GM18502 (cell line): ENCODE measurements around the gene LSP1.

Experiments used
- ATAC-seq: cut with Tn5 transposase; IDR thresholded peaks from one replicate; pipeline ENCODE4 v1.9.1; 2021; ENCODE audit warnings: mild to moderate bottlenecking; ENCODE audit not compliant: unreplicated experiment, poor library complexity

The LSP1 gene

DNA sequence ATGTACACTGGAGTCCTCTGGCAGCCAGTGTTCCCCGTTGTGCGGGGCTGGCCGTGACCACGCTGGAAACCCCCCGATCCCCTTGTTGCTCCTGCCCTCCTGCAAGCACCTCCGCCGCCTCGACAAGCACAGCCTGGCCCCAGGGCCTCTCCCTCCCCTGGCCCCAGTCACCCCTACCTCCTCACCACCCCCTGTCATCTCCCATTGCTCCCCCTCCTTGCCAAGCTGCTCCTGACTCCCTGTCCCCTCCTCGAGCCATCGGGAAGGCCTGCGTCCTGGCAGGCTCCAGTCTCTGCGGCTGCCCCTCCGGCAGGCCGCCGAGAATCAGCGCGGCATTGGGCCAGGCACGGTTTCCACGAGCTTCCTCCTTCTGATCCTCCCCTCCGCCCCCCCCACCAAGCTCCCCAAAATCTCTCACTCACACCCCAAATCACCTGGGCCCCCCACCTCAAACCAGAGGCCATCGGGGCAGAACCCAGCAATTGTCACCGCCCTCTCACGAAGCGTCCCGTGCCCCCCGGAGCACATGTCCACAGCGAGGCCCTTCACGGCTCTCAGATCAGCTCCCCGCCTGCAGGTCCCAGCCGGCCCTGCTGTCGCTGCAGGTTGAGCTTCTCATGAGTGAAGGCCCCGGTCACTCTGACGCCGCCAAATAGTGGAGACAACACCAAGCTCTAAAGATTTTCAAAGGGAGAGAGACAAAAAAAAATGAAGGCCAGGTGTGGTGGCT, 5.7 kb upstream of the LSP1 start:
- ATAC-seq, result no peak

GRCh38 chr11:1847926-1848639, 4.8 kb upstream of the LSP1 start:
- no peak for ATAC-seq

DNA sequence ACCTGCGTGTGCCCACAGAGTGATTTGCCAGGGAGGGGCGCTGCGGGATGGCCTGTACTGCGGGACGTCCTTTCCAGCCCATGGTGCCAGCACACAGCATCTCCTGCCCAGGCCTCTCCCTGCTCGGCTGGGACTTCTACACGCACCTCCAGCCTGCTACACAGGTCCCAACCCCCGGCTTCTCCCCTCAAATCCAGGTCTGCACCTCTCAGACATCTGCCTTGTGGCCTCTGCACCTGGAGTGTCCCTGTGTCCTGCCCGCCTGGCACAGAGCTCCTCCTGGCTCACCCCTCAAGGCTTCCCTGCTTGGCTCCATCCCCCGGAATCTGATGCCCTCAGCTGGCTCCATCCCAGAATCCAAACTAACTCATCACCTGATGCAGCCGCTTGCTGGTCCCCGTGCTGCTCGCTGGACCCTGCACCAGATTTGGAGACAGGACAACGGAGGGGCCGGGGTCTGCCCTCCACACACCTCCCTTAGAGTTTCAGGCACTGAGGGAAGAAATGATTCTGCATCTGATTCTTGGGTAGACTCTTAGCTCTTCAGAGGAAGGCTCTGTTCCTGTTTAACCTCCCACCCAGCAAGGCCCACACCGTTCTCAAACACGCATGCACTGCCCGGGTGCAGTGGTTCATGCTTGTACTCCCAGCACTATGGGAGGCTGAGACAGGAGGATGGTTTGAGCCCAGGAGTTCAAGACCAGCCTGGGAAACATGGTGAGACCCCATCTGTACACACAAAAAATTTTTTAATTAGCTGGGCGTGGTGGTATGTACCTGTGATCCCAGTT, 4.0 kb upstream of the LSP1 start:
- no peak for ATAC-seq

- ATAC-seq, result no peak
Observed at GRCh38 chr11:1851468-1852180, 1.3 kb upstream of the LSP1 start.

- ATAC-seq, result peak; percentile 2
Observed at GRCh38 chr11:1852271-1852876, 510 bp upstream of the LSP1 start.

DNA sequence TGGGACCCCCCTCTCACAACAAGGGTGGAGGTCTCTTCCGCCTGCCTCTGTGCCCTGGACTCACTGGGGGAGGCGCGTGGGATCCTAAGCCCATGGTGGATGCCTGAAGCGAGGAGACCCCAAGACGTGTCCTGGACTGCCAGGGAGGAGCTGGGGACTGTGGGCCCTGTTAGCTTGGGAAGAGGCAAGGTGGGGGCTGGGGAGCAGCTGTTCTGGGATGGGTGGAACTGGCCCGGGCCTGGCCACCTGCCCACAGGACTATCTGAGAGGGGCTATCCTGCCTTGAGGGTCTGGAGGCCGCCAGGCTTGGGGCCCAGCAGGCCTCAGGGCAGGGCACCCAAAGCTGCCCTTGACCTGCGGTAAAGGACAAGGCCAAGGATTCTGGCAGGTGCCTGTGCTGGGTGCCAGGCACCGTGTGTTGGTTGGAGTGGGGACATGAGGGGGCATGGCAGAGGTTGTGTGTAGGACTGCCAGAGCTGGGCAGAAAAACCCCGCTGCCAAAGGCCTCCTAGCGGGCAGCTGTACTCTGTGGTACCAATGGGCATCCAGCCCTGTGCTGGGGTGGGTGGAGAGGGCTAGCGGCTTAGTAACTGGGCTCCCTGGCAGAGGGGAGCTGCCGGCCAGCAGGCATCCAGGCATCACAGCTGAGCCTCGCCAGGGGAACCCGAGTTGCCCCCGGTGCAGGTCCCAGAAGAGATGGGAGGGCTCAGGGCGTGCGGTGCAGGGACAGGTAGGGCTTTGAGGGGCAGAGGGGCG, 670 bp downstream of the LSP1 start:
- ATAC-seq, result no peak

- peak; percentile 20 for ATAC-seq
Observed at GRCh38 chr11:1854132-1854948, 1.5 kb downstream of the LSP1 start.

DNA sequence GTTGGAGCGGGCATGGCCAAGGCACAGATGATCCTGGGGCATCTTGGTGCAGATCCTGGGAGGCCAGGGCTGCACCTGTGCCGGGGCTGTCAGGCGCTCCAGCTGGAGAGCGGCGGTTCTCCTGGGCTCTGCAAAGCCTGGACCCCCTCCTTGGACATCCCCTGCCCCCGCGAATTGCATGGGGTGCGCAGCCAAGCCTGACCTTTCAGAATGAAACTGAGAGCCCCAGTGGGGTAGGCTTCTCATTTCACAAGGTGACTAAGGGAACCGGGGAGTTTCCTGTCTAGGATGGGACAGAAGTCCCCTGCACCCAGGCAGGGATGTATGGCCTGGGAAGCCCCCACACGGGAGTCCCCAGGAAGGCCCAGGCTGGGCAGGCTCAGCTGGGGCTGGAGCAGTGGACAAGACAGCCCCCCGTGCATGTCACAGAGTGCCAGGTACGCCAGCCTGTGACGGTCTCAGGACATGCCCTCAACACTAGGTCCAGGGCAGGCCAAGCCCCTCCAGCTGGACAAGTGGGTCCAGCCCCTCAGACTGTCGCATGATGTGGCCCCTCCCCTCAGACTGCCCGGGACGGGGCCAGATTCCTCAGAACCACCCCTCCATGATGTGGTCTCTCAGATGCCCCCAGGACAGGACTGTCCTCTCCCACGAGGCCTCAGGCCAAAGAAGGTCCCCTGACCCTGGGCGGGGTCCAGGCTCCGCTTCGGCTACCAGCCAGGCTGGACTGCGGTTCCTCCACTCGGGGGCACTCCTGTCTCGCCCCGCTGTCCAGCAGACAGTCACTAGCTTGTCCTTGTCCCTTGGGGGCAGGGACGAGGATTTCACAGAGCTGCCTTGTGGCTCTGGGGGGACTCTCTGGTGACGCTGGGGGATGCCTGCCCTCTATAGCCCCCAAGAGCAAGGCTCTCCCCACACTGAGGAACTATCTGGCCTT, 2.3 kb downstream of the LSP1 start:
- peak; percentile 42 for ATAC-seq

DNA sequence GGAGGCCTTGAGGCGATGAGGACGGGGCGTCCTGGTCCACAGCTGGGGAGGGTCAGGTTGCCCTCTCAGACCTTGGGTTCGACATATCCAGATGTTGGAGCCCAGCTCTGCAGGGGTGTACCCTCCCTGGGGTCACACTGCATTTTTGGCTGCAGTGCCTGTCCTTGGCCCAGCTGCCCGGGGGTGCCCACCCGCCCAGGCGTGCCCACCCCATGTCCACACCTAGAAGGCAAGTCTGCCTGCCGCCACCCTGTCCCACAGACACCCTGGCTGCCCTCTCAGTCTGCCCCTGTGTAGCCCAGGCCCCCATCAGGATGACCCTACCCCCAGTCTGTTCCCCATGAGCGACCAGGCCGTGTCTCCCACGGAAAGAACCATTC, 3.0 kb downstream of the LSP1 start:
- no peak for ATAC-seq

GRCh38 chr11:1856306-1857005, 3.6 kb downstream of the LSP1 start:
- ATAC-seq, result no peak

DNA sequence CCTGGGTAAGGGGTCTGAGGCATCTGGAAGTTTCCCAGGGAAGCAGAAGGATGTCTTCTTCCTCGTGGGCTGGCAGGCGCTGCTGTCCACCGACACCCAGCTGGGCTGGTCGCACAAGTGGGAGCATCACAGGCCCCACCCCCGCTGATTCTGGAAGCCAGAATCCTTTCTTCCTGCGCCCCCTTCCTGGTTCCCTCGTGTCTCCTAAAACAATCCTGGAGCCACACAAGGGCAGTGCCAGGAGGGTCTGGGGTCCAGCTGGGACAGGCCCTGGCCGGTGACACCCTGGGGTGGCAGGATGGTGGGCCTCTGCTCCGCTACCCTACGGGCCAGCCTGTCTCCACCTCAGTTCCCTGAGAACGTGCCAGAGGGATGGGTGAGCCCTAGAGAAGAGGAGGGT, 4.2 kb downstream of the LSP1 start:
- ATAC-seq, result no peak

GRCh38 chr11:1858154-1858553, 5.3 kb downstream of the LSP1 start:
- ATAC-seq, result no peak

- ATAC-seq, result no peak
Observed at GRCh38 chr11:1858576-1858975, 5.7 kb downstream of the LSP1 start.

DNA sequence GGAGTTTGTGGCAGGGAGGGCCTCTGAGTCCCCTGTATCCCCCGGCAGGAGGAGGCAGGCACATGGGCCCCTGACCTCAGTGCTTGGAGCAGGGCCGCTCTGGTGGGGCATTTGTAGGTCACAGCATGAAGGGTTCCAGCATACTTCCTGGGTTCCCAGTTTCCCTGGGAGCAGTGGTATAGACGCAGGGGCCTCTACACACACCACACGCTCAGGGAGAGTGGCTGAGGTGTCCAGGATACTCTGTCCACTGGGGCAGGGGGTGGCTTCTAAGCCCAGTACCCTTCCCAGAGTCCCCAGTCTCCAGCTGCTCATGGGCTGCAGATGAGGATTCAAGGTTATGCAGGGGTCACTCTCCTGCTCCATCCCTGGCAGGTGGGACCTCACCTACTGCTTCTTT, 6.1 kb downstream of the LSP1 start:
- no peak for ATAC-seq

DNA sequence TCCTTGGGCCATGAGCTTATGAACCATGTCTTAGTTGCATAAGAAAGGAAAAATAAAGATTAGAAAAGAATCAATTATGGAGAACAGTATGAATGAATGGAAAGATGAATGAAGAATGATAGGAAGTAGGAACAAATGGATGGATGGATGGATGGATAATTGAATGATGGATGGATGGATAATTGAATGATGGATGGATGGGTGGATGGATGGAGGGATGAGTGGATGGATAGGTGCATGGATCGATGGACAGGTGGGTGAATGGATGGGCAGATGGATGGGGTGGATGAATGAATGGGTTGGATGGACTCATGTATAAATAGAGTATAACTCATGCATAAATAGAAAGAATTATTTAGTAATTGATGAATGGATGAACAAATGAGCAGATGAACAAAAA, 7.2 kb downstream of the LSP1 start:
- ATAC-seq, result no peak

- ATAC-seq, result no peak
Observed at GRCh38 chr11:1861435-1862411, 8.8 kb downstream of the LSP1 start.
